Glomerular visceral epithelial cell (primary cell): ENCODE results near the gene ANAPC7.
"Not testable (repeated sequence)": the region's sequence is repeated elsewhere in the genome, so short reads cannot be mapped to it uniquely, and the experiment has no call there.

Experiments used
- DNase-seq: peaks from one replicate; pipeline ENCODE4 v3.0.0-alpha.2; 2016; ENCODE audit errors: extremely low spot score

Gene ANAPC7

GRCh38 chr12:110348431-110349059 is 55.0 kb downstream of the ANAPC7 start:
- DNase-seq: no peak

DNA sequence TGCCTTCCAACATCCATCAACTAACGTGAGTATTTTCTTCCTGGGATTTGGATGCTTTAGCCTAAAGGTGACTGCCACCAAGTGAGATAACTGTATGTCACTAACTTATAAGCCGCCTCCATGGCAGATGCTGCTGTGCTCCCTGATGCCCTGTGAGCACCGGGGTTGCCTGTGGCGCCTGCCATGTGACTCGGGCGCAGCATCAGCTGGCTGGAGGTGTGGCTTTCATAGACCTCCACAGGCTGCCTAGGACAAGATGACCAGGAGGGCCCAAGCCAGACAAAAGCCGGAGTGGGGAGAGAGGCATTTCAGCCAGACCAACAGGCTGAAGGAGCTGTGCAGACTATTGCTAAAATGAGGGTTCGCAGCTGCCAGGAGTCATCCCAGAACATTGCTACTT is 55.7 kb downstream of the ANAPC7 start:
- DNase-seq: no peak

DNA sequence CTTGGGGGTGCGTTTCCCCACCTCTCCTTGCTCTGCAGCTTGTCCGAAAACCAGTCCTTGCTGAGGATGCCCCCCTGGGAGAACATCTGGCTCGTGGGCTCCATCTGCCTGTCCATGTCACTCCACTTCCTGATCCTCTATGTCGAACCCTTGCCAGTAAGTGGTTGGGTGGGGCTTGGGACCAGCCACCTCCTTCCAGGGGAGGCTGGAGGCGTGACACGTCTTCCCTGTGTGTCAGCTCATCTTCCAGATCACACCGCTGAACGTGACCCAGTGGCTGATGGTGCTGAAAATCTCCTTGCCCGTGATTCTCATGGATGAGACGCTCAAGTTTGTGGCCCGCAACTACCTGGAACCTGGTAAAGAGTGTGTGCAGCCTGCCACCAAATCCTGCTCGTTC is 57.5 kb downstream of the ANAPC7 start:
- no peak for DNase-seq

DNA sequence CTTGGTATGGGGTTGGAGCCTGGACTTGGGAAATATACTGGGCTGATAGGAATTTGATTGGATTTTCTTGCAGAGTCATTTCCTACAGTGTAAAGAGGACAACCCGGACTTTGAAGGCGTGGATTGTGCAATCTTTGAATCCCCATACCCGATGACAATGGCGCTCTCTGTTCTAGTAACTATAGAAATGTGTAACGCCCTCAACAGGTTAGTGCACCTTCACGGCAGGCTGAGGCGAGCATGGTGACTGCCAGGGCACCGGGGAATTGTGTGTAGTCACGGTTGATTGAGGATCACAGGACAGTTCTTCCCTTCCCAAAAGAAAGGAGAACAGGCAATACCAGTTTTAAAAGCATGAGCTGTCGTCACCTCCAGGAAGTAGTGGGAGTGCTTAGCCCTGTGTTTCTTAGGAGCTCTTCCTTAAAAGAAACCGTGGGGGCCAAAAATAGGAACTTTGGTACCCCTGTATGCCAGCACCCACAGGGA is 58.3 kb downstream of the ANAPC7 start:
- DNase-seq: no peak

GRCh38 chr12:110344657-110345056 is 58.9 kb downstream of the ANAPC7 start:
- no peak for DNase-seq

DNA sequence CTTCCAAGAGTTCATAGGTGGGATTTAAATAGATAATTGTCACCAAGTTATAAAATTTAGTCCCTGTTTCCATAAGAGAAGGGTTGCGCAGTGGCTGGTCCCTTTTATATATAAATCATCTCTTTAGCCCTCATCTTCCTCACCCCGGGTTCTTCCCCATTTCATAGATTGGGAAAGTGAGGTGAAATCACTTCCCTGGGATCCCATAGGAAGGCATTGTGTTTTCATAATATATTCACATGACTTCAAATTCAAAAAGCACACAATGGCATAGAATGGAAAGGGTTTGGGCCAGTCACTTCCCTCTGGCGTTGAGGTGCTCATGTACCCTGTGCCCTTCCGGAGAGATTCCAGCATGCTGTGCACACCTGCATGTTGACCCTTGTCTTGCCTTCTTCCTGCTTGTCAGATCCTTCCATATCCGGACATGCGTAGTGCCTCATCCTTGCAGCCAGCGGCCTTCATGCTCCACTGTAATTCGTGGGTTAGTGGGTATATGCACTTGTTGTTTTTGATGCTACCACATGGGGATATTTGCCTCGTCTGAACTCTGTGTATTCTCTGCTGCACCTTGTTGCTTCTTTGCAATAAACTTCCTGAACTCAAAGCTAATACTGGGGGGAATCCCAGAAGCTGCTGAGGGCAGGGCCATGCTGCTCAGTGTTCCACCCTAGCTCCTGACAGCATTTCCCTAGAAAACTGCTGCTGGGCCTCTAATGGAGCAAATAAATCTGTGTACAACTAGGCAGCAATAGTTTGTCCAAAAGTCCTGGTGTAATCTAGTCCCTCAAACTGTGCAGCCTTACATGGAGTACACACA is 59.6 kb downstream of the ANAPC7 start:
- DNase-seq: no peak

- no peak for DNase-seq
These were observed 60.4 kb downstream of the ANAPC7 start for GRCh38 chr12:110343114-110343513.

GRCh38 chr12:110342157-110342556 is 61.4 kb downstream of the ANAPC7 start:
- DNase-seq: no peak

- DNase-seq: no peak
These were observed 62.8 kb downstream of the ANAPC7 start for GRCh38 chr12:110340706-110341105.

DNA sequence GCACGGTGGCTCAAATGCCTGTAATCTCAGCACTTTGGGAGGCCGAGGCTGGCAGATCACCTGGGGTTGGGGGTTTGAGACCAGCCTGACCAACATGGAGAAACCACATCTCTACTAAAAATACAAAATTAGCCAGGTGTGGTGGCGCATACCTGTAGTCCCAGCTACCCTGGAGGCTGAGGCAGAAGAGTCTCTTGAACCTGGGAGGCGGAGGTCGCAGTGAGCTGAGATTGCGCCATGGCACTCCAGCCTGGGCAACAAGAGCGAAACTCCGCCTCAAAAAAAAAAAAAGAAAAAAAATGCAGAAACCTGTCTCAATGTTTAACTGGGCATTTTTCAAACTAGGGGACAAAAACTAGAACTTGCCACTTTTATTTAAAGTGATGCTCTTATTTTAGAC is 63.2 kb downstream of the ANAPC7 start:
- not testable (repeated sequence) for DNase-seq

DNA sequence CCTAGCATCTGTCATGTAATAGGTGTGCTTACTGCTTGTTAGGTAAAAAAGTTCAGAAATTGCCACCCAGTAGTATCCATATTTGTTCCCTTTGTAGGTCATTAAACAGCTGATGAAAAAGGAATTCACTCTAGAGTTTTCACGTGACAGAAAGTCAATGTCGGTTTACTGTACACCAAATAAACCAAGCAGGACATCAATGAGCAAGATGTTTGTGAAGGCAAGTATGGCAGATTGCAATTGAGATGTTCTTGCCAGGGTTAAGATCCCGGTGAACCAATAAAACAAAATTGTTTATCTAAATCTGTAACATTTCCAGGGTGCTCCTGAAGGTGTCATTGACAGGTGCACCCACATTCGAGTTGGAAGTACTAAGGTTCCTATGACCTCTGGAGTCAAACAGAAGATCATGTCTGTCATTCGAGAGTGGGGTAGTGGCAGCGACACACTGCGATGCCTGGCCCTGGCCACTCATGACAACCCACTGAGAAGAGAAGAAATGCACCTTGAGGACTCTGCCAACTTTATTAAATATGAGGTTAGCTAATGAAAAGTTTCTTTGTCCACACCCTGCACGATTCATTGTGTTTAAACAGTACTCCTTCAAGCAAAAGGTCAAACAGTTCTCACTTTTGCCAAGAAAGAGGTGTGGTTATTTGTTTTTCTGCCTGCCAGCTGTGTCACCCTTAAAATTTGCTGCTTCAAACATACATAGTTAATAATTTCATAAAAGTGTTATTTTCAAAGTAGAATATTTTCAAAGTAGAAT is 64.1 kb downstream of the ANAPC7 start:
- DNase-seq: no peak

DNA sequence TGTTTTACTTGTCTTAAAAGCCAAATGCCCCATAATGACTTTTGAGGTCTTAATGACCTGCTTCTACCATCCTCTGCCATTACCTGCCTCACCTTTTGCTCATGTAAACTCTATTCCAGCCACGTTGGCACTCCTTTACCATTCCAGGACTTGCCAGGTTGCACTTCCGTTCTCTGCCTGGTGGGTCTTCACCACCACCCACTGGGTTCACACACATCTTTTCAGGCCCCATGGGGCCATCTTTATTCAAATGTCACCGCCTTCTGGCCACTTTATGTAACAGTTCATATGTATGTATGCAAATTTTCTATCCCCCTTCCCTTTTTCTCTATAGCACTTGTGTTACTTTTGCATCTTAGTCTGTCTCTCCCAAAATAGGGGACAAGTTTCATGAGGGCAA is 64.8 kb downstream of the ANAPC7 start:
- DNase-seq: no peak

GRCh38 chr12:110337912-110338710 is 65.4 kb downstream of the ANAPC7 start:
- no peak for DNase-seq

GRCh38 chr12:110335481-110336045 is 67.9 kb downstream of the ANAPC7 start:
- no peak for DNase-seq

GRCh38 chr12:110333201-110333600 is 70.3 kb downstream of the ANAPC7 start:
- DNase-seq: no peak

- DNase-seq: no peak
These were observed 73.0 kb downstream of the ANAPC7 start for GRCh38 chr12:110330544-110330943.

GRCh38 chr12:110330124-110330523 is 73.4 kb downstream of the ANAPC7 start:
- DNase-seq: no peak

DNA sequence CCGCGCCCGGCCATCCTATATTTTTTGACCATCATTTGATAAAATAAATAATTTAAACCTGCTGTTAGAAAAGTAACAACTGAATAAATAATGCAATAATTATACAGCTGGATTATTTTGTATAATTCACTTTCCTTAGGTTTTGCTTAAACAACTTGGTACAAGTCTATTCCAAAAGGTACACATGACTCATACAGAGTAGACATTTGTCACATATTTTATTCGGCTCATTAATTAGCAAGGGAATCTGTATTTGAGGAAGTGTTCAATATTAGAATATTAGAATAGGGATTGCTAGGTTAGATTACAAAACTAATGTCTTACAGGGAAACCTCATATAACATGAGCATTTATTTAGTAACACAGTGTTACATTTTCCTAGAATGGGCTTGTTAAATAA is 73.8 kb downstream of the ANAPC7 start:
- no peak for DNase-seq
